NT2/D1 (cell line): Measurements from ENCODE around the gene ELL2.

Source experiments
- DNase-seq: peaks from one replicate; pipeline ENCODE4 v3.0.0-alpha.2; 2011; ENCODE audit warnings: low read depth, low spot score
- H3K27me3 ChIP-seq: 2 replicates; pipeline ENCODE4 v1.6.0; 2011; ENCODE audit warnings: mild to moderate bottlenecking; ENCODE audit not compliant: insufficient read length, insufficient read depth
- H3K36me3 ChIP-seq: 2 replicates; pipeline ENCODE4 v1.6.1; 2011; ENCODE audit warnings: mild to moderate bottlenecking, low read length, mixed read lengths; ENCODE audit not compliant: insufficient read depth, insufficient read length
- H3K4me1 ChIP-seq: 2 replicates; pipeline ENCODE4 v1.5.1; 2011; ENCODE audit not compliant: insufficient read depth, insufficient read length
- H3K4me3 ChIP-seq: 2 replicates; pipeline ENCODE4 v1.5.1; 2011; ENCODE audit warnings: low read depth; ENCODE audit not compliant: insufficient read length
- H3K9ac ChIP-seq: 2 replicates; pipeline ENCODE4 v1.6.0; 2011; ENCODE audit warnings: low read depth; ENCODE audit not compliant: insufficient read length
- H3K9me3 ChIP-seq: 2 replicates; pipeline ENCODE4 v1.5.1; 2011; ENCODE audit warnings: mild to moderate bottlenecking, low read length; ENCODE audit not compliant: insufficient read depth
- SUZ12 ChIP-seq: IDR thresholded peaks from 2 replicates; pipeline ENCODE4 v1.6.1; 2011; ENCODE audit not compliant: insufficient read length, insufficient read depth; ENCODE audit errors: extremely low read depth
- YY1 ChIP-seq: IDR thresholded peaks from 2 replicates; pipeline ENCODE4 v1.6.1; 2011; ENCODE audit not compliant: insufficient read length, insufficient read depth
- ZNF274 ChIP-seq: IDR thresholded peaks from 2 replicates; pipeline ENCODE4 v1.6.1; 2011; ENCODE audit warnings: mild to moderate bottlenecking, low read depth, low read length

The ELL2 gene

DNA sequence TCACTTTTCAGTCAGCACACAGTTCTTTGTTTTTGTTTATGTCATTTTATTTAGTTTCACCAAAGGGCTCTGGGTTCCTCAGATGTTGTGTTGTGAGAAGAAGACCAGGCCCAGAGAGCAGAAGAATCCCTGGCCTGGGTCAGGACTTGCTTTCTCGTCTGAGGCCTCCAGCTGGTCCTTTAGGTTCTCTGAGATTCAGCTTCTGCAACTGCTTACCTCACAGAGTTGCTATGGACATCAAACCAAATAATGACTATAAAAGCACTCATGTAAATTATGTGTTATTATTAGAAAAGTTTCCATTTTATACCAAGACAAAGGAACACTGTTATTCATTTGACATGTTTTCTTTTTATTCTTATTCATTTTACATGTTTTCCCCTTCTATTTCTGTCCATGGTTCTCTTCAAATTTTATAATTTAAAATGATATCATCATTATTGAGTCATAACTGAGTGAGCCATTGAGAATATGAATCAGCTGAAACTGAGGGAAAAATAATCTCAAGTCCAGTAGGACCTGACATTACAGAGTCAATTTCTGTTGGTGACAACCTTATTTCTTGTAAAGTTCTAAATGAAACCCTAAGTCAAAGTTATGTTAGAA is 95.1 kb downstream of the ELL2 start:
- H3K27me3 ChIP-seq: no peaks in the 10 kb centered on the region
- no peaks in the 10 kb centered on the region for H3K9me3 ChIP-seq
- DNase-seq: no peak
- TF ChIP-seq ZNF274 (no peak), YY1 (no peak), SUZ12 (no peak)
- no peak overlapping the region for H3K9ac ChIP-seq
- H3K4me1 ChIP-seq: no peaks in the 10 kb centered on the region
- H3K4me3 ChIP-seq: no peak overlapping the region
- H3K36me3 ChIP-seq: no peaks in the 10 kb centered on the region

DNA sequence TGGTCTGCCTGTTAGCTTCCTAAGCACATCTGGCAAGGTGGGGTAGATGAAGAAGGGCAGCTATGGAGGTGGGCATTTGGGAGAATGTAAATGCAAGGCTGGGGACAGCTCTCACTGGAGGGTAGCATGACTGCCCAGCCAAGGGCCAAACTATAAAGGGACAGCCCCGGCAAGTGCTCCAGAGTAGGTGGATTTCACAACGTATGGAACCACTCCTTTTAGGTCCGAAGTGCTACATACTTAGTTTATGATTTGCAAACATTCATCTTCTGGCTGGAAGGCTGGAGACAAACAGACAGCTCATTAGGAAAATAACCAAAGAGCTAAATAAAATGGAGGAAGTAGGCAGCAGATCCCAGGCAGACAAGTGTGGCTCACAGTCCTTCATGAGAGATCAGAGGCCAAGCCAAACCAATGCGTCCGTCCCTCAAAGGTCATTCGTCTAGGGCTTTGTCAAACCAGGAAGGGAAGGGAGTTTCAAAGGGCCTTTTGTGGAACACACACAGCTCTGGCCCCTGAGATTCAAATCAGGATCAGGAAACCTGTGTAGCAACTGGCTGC is 96.6 kb downstream of the ELL2 start:
- Histone ChIP-seq H3K27me3 (no peaks in the 10 kb centered on the region), H3K9me3 (no peaks in the 10 kb centered on the region), H3K4me3 (no peak overlapping the region), H3K36me3 (no peaks in the 10 kb centered on the region), H3K9ac (no peak overlapping the region), H3K4me1 (no peaks in the 10 kb centered on the region)
- DNase-seq: no peak
- TF ChIP-seq YY1: no peak
- no peak for TF ChIP-seq ZNF274
- TF ChIP-seq SUZ12: no peak

DNA sequence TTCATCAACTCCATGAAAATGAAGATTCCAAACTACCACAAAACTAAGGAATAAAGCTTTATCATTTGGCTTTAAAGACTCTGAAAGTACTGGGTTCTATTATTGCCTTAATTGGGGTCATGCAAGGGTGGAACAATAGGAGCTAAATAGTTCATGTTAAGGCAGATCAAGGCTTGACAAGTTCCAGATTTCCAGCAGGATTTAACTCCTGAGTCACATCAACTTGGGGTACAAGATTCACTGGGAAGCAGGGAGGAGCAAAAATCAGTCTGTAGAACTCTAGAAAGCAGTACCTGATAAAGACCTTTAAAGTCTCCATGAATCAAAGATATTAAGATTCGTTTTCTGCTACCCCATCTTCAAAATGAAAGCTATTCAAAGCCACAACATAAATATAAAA is 97.2 kb downstream of the ELL2 start:
- no peak overlapping the region for H3K4me3 ChIP-seq
- no peak for TF ChIP-seq YY1
- TF ChIP-seq ZNF274: no peak
- no peak for TF ChIP-seq SUZ12
- no peaks in the 10 kb centered on the region for H3K36me3 ChIP-seq
- no peak for DNase-seq
- H3K27me3 ChIP-seq: no peaks in the 10 kb centered on the region
- no peaks in the 10 kb centered on the region for H3K4me1 ChIP-seq
- no peak overlapping the region for H3K9ac ChIP-seq
- no peaks in the 10 kb centered on the region for H3K9me3 ChIP-seq

DNA sequence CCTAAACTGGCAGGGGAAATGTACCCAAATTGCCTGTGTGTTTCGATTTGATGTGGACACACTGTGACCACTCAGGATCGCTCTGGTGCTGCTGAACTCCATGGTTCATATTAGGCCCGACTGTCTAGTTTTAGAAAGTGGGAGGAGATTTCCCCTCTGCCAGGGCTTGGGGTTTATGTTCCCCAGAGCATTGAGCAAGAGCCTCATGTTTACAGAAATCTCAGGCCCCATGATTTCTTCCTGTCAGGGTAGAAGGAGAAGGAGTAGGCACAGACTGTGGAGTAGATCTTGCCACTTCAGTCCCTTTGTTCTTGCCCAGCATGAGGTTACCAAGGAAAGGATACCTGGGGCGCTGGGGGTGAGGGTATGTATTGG is 98.3 kb downstream of the ELL2 start:
- H3K4me1 ChIP-seq: no peaks in the 10 kb centered on the region
- no peak overlapping the region for H3K9ac ChIP-seq
- TF ChIP-seq ZNF274: no peak
- no peak for TF ChIP-seq SUZ12
- no peak for TF ChIP-seq YY1
- no peaks in the 10 kb centered on the region for H3K9me3 ChIP-seq
- H3K27me3 ChIP-seq: no peaks in the 10 kb centered on the region
- no peak overlapping the region for H3K4me3 ChIP-seq
- no peaks in the 10 kb centered on the region for H3K36me3 ChIP-seq
- no peak for DNase-seq

DNA sequence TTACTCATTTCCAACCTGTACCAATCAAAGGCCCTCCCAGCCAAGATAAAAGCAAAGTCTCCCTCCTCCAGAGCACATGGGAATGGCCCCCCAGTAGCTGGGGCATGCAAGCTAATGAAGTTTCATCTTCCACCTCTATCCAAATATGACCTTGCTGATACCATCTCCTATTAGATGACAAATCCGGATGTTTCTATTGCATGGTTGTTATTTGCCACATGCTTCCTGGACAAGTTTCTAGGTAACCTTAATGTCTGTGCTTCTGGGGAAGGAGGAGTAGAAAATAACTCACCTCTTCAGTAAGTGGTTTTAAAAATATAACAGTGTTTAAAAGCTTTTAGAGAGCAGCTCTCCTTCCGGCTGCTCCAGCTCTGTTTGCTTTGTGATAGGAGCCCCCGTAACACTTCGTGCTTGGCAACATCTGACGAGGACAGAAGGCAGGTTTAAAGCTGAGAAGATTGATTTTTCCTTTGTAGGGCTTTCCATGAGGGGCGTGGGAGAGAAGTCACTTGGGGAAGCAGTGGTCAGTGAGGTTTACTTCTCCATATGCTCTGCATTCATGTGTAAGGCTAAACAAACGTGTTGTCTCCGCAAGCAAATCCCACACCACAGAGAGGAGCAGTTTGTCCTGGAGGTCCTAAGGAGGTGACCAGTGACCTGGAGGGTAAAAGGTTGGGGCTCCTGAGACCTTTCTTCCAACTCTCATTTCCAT is 98.8 kb downstream of the ELL2 start:
- Histone ChIP-seq H3K27me3 (no peaks in the 10 kb centered on the region), H3K36me3 (no peaks in the 10 kb centered on the region), H3K9ac (no peak overlapping the region), H3K4me3 (no peak overlapping the region), H3K9me3 (no peaks in the 10 kb centered on the region), H3K4me1 (no peaks in the 10 kb centered on the region)
- DNase-seq: no peak
- no peak for TF ChIP-seq SUZ12
- TF ChIP-seq YY1: no peak
- TF ChIP-seq ZNF274: no peak

DNA sequence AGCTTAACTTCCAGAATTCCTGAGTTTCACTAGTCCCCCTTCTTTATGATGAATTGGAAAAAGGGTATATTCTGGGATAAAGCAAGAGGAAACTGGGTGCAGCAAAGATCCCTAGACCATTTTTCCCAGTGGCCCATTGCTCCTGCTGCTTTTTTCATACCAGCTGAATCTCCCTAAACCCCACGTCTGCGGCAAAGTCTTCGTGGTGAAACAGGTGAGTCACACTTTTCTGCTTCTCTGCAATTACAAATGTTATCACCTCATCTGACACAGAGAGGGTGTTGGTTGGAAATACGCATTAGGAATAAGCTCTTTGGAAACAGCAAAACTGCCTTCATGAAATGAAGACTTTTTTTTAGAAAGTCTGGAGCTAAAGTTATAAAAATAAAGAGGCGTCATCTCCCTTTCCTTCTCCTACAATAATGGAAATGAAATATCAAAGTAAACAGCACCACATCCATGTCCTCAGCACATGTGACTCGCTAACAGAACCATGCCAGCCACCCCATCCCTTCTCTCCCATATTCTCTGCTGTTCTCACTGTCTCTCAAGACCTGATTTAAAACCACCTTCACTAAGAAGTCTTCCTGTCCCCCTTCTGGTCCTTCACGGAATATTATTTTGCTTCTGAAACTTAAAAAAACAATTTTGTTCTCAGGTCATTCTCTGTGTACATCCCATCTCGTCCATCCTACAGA is 99.6 kb downstream of the ELL2 start:
- no peaks in the 10 kb centered on the region for H3K36me3 ChIP-seq
- no peak overlapping the region for H3K4me3 ChIP-seq
- no peaks in the 10 kb centered on the region for H3K9me3 ChIP-seq
- no peak for TF ChIP-seq YY1
- TF ChIP-seq ZNF274: no peak
- TF ChIP-seq SUZ12: no peak
- no peak overlapping the region for H3K9ac ChIP-seq
- no peaks in the 10 kb centered on the region for H3K4me1 ChIP-seq
- no peaks in the 10 kb centered on the region for H3K27me3 ChIP-seq
- no peak for DNase-seq

DNA sequence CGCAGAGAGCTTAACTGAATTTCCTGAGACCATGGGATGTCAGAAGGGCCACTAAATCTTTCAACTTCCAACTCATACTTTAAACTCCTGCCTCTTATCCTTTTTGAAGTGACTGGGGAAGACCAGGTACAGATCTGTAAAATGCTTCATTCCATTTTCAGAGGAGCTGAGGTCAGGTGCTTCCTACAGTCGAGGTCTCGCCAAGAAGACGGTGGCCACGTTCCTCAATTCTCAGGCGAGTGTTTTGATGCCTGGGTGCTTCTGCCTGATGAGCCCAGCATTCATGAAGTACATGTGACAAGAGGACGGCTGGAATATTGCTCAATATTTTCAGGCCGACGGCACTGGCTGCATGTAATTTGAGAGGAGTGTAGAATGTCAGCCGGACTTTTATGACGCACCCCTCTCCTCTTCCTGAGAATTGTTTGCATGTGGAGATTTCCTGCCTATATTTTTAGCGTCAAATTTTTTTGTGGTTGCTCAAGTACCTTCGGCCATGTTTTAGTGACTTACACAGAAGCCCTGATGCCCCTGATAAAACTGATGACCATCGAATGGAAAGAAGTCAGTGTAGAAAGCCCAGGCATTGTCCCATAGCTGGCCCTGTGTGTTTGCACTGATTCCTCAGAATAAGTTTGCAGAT is 100.3 kb downstream of the ELL2 start:
- no peak for TF ChIP-seq YY1
- no peak for TF ChIP-seq SUZ12
- no peak for TF ChIP-seq ZNF274
- Histone ChIP-seq H3K4me1 (no peaks in the 10 kb centered on the region), H3K9me3 (no peaks in the 10 kb centered on the region), H3K4me3 (no peak overlapping the region), H3K27me3 (no peaks in the 10 kb centered on the region), H3K36me3 (no peaks in the 10 kb centered on the region), H3K9ac (no peak overlapping the region)
- no peak for DNase-seq
